Measurements from ENCODE around the gene FASTKD2.

Gene FASTKD2

DNA sequence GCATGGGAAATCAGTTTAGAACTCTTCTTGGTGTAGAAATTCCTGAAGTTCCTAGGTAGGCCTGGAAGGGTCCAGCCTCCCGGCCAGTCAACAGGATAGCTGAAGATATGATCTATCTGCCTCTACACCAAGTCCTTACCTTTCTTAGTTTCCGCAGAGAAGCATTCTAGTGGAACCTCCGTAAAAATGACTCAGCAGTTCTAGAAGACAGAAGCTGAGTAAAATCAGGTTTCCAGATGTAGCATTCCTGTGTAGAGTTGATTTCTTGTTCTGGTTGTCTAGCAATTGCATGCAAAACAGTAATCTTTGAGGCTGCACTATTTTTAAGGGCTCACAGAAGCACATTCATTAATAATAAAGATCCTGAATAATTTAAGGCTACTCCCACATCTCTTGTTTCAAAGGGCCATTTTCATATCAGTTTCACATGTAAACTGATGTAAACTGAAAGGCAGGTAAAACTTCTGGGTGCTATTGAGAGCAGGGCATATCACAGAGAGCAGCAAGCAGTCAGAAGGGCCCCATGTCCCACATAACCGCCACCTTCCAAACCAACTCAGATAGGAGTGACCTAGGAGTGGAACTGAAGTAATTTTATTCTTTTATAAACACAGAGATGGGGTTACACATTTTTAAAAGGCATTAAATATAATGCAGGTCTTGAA, 44.0 kb upstream of the FASTKD2 start:
- H3K9me3 ChIP-seq (ENCODE audit: insufficient read depth, low read length), result no peaks in the 10 kb centered on the region

DNA sequence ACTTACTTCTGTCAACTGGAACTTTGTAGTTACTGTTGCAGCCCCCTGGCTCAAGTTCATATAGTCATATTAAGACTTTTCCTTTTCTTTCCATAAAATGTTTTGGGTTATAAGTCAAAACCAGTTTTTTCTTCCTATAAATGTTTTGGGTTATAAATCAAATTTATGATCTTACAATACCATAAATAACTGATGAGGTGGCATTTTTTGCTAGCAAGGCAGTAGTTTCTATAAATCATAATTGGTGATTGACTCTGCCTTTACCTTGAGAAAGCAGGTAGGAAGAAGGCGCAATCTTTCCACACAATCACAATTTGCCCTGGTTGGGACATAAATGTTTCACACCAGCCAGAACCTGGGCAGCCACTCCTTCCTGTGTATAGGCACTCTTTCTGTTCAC, 42.1 kb upstream of the FASTKD2 start:
- Histone ChIP-seq H3K4me3 (ENCODE audit: low read length) (no peak overlapping the region), H3K4me1 (ENCODE audit: low read length) (peaks cover 18% of the 10 kb centered on the region), H3K27ac (ENCODE audit: low read length) (no peak overlapping the region), H4K20me1 (ENCODE audit: insufficient read depth, low read length) (0 out of 2 replicates have a peak, but pooled peaks cover 2% of the 10 kb centered on the region), H3K27me3 (ENCODE audit: low read depth, low read length) (peaks cover 10% of the 10 kb centered on the region), H3K9ac (ENCODE audit: low read length) (no peak overlapping the region), H3K36me3 (replicated peaks; ENCODE audit: low read depth, low read length) (no peaks in the 10 kb centered on the region), H3K79me2 (ENCODE audit: low read length) (no peaks in the 10 kb centered on the region), H3K9me3 (ENCODE audit: insufficient read depth, low read length) (no peaks in the 10 kb centered on the region), H2AFZ (ENCODE audit: low read depth, low read length) (no peak overlapping the region), H3K4me2 (ENCODE audit: low read length) (no peak overlapping the region)
- TF ChIP-seq, protein P1, sequence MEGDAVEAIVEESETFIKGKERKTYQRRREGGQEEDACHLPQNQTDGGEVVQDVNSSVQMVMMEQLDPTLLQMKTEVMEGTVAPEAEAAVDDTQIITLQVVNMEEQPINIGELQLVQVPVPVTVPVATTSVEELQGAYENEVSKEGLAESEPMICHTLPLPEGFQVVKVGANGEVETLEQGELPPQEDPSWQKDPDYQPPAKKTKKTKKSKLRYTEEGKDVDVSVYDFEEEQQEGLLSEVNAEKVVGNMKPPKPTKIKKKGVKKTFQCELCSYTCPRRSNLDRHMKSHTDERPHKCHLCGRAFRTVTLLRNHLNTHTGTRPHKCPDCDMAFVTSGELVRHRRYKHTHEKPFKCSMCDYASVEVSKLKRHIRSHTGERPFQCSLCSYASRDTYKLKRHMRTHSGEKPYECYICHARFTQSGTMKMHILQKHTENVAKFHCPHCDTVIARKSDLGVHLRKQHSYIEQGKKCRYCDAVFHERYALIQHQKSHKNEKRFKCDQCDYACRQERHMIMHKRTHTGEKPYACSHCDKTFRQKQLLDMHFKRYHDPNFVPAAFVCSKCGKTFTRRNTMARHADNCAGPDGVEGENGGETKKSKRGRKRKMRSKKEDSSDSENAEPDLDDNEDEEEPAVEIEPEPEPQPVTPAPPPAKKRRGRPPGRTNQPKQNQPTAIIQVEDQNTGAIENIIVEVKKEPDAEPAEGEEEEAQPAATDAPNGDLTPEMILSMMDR (IDR thresholded peaks at IDR 0.05; ENCODE audit: low read depth, low read length), result no peak
- no peak for TF ChIP-seq EZH2phosphoT487 (IDR thresholded peaks at IDR 0.05; ENCODE audit: low read depth)

More for the DNA sequence above, 44.0 kb upstream of the FASTKD2 start:
- peak overlapping the region; percentile 46 for H3K4me2 ChIP-seq (ENCODE audit: low read length)
- H3K27me3 ChIP-seq (ENCODE audit: low read depth, low read length), result peaks cover 18% of the 10 kb centered on the region
- no peaks in the 10 kb centered on the region for H3K79me2 ChIP-seq (ENCODE audit: low read length)
- 0 out of 2 replicates have a peak, but pooled peaks cover 2% of the 10 kb centered on the region for H4K20me1 ChIP-seq (ENCODE audit: insufficient read depth, low read length)
- no peak overlapping the region for H2AFZ ChIP-seq (ENCODE audit: low read depth, low read length)
- H3K9ac ChIP-seq (ENCODE audit: low read length), result no peak overlapping the region
- H3K4me1 ChIP-seq (ENCODE audit: low read length), result peaks cover 18% of the 10 kb centered on the region
- H3K4me3 ChIP-seq (ENCODE audit: low read length), result no peak overlapping the region; the same call in 1 of the 2 replicates
- TF ChIP-seq, protein P1 (IDR thresholded peaks at IDR 0.05; ENCODE audit: low read depth, low read length), result no peak
- no peak for TF ChIP-seq EZH2phosphoT487 (IDR thresholded peaks at IDR 0.05; ENCODE audit: low read depth)
- H3K27ac ChIP-seq (ENCODE audit: low read length), result no peak overlapping the region
- no peaks in the 10 kb centered on the region for H3K36me3 ChIP-seq (replicated peaks; ENCODE audit: low read depth, low read length)

DNA sequence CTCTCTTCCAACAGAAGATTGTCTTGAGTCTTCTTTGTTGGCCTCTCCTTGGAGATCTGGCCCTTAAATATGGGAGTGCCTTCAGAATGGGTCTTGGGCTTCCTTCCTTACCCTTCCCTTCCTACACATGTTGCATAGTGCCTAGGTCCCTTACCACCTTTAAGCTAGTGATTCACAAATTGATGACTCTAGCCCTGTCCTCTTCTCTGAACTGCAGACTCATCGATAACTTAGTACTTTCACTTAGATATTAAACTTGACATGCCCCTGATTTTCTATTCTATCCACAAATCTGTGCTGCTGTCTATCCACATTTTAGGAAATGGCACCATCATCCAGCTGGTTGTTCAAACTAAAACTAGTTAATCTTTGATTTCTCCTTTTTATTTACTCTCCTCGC, 38.1 kb upstream of the FASTKD2 start:
- Histone ChIP-seq H3K27ac (ENCODE audit: low read length) (no peak overlapping the region), H3K27me3 (ENCODE audit: low read depth, low read length) (peaks cover 8% of the 10 kb centered on the region; the same call in 1 of the 2 replicates), H3K9me3 (ENCODE audit: insufficient read depth, low read length) (no peaks in the 10 kb centered on the region), H3K36me3 (replicated peaks; ENCODE audit: low read depth, low read length) (no peaks in the 10 kb centered on the region), H3K4me2 (ENCODE audit: low read length) (no peak overlapping the region), H3K4me1 (ENCODE audit: low read length) (no peaks in the 10 kb centered on the region), H3K4me3 (ENCODE audit: low read length) (no peak overlapping the region), H2AFZ (ENCODE audit: low read depth, low read length) (no peak overlapping the region), H3K79me2 (ENCODE audit: low read length) (no peaks in the 10 kb centered on the region), H3K9ac (ENCODE audit: low read length) (no peak overlapping the region), H4K20me1 (ENCODE audit: insufficient read depth, low read length) (no peaks in the 10 kb centered on the region)
- no peak for TF ChIP-seq EZH2phosphoT487 (IDR thresholded peaks at IDR 0.05; ENCODE audit: low read depth)
- TF ChIP-seq, protein P1 (IDR thresholded peaks at IDR 0.05; ENCODE audit: low read depth, low read length), result no peak

DNA sequence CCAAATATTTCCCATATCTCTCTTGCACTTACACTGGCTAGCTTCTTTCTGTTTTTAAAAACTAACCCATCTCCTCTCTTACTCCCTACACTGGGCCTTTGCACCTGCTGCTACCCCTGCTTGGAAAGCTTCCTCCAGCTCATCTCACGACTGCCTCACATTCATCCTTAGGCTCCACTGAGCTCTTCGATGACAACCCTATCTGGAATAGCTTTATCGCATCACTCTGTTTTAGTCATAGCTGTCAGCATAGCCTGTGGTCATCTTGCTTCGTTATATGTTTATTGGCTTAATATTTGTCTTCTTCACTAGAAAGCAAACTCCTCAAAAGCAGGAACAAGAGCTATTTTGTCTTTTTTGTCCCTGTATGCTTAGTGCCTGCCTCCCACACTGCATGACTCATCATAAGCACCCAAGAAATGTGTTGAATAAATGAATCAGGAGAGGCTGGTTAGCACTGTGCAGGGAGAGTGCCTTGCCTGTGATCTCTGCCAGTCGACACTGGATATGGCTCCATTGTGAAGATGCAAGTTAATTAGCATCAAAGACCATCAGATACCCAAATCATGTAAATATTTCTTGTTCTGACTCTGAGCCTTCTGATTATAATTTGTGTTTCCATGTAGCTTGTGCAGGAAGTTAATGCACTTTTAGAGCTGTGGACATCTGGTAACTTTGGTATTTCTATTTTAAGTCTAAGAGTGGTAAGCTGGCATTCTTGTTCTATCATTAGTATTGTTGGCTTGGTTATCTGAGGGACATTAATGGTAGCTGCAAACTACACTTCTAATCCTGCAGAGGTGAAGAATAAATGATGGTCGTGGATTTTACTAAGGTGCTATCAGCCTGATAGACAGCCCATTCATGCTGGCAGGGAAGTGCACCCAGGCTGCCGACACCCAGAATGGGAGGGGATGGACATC, 36.9 kb upstream of the FASTKD2 start:
- H3K4me1 ChIP-seq (ENCODE audit: low read length), result no peaks in the 10 kb centered on the region
- H3K27ac ChIP-seq (ENCODE audit: low read length), result no peak overlapping the region
- H3K9ac ChIP-seq (ENCODE audit: low read length), result no peak overlapping the region
- H2AFZ ChIP-seq (ENCODE audit: low read depth, low read length), result no peak overlapping the region
- H3K9me3 ChIP-seq (ENCODE audit: insufficient read depth, low read length), result no peaks in the 10 kb centered on the region
- H3K27me3 ChIP-seq (ENCODE audit: low read depth, low read length), result peaks cover 8% of the 10 kb centered on the region; the same call in 1 of the 2 replicates
- H4K20me1 ChIP-seq (ENCODE audit: insufficient read depth, low read length), result no peaks in the 10 kb centered on the region
- no peaks in the 10 kb centered on the region for H3K36me3 ChIP-seq (replicated peaks; ENCODE audit: low read depth, low read length)
- H3K4me3 ChIP-seq (ENCODE audit: low read length), result no peak overlapping the region
- H3K79me2 ChIP-seq (ENCODE audit: low read length), result no peaks in the 10 kb centered on the region
- TF ChIP-seq, protein P1 (IDR thresholded peaks at IDR 0.05; ENCODE audit: low read depth, low read length), result no peak
- TF ChIP-seq EZH2phosphoT487 (IDR thresholded peaks at IDR 0.05; ENCODE audit: low read depth), result no peak
- no peak overlapping the region for H3K4me2 ChIP-seq (ENCODE audit: low read length)
